ENCODE measurements around the gene GPATCH2. TPM values are rescaled to one million over a fixed set of nuclear protein-coding genes. Genes with fewer than 3 reads are reported as not detected.

The GPATCH2 gene
- polyA plus RNA-seq, 1 of the 3 experiments (the other 2 are of a cell fraction) = 4.2 TPM

GRCh38 chr1:217542136-217542777 is 88.6 kb downstream of the GPATCH2 start:
- Histone ChIP-seq H3K27me3 (ENCODE audit: insufficient read depth) (no peaks in the 10 kb centered on the region), H2AFZ (ENCODE audit: low read depth) (no peak overlapping the region), H3K9me3 (no peaks in the 10 kb centered on the region; the same call in 1 of the 2 replicates), H3K4me2 (no peak overlapping the region), H3F3A (replicated peaks; ENCODE audit: insufficient read depth) (no peaks in the 10 kb centered on the region), H3K36me3 (replicated peaks in 1 of 2; ENCODE audit: control insufficient read depth in 1 of 2, insufficient read depth in 2 of 2, low read length in 1 of 2) (peaks cover 0 to 2% of the 10 kb centered on the region in 2 experiments), H3K9ac (no peak overlapping the region), H3K4me3 (ENCODE audit: low read depth in 2 of 2, low read length in 1 of 2) (no peak overlapping the region), H3K79me2 (ENCODE audit: insufficient read depth) (no peaks in the 10 kb centered on the region), H3K9me2 (no peaks in the 10 kb centered on the region), H3K27ac (ENCODE audit: low read depth in 2 of 2, low read length in 1 of 2) (no peak overlapping the region), H3K4me1 (ENCODE audit: control insufficient read depth in 1 of 2, insufficient read depth in 2 of 2, low read depth in 1 of 2, low read length in 1 of 2) (peaks cover 0 to 4% of the 10 kb centered on the region in 2 experiments; a peak in 1 of 4 replicates), H4K20me1 (ENCODE audit: insufficient read depth) (no peaks in the 10 kb centered on the region)
- no peak for DNase-seq
- ChIA-PET POLR2A (no interaction called here), CTCF (interaction anchor here (1.3 kb wide), 1 partner anchor 35 kb away, joined by 3 read pairs; no protein-coding TSS in a partner anchor)
- TF ChIP-seq POLR2AphosphoS5 (IDR thresholded peaks at IDR 0.05; ENCODE audit: low read depth, low read length) = no peak
- TF ChIP-seq RCOR1 (IDR thresholded peaks at IDR 0.05; ENCODE audit: low read length) = no peak
- no peak for TF ChIP-seq RFX5 (IDR thresholded peaks at IDR 0.05; ENCODE audit: low read length)
- no peak for TF ChIP-seq MAX (IDR thresholded peaks at IDR 0.05; ENCODE audit: low read depth)
- no peak for TF ChIP-seq CHD2 (IDR thresholded peaks at IDR 0.05; ENCODE audit: low read length, partially characterized antibody)
- no peak for TF ChIP-seq RAD21 (IDR thresholded peaks at IDR 0.05; ENCODE audit: low read length)
- TF ChIP-seq TAF1 (IDR thresholded peaks at IDR 0.05; ENCODE audit: borderline replicate concordance, low read depth, low read length) = no peak
- 96% methylated on average over 9 of the region's 9 CpGs for WGBS (ENCODE audit: low lambda C conversion rate)

GRCh38 chr1:217540321-217540720 is 90.6 kb downstream of the GPATCH2 start:
- ChIA-PET POLR2A (no interaction called here), CTCF (no interaction called here)
- H4K20me1 ChIP-seq (ENCODE audit: insufficient read depth) = no peaks in the 10 kb centered on the region
- H3K9ac ChIP-seq = no peak overlapping the region
- peaks cover 0 to 2% of the 10 kb centered on the region in 2 experiments for H3K36me3 ChIP-seq (replicated peaks in 1 of 2; ENCODE audit: control insufficient read depth in 1 of 2, insufficient read depth in 2 of 2, low read length in 1 of 2)
- no peak for TF ChIP-seq IRF3 (IDR thresholded peaks at IDR 0.05; ENCODE audit: low read depth, low read length)
- no peak overlapping the region for H3K27ac ChIP-seq (ENCODE audit: low read depth in 2 of 2, low read length in 1 of 2)
- no peak overlapping the region for H3K4me2 ChIP-seq
- no peaks in the 10 kb centered on the region for H3K9me3 ChIP-seq
- H3K4me3 ChIP-seq (ENCODE audit: low read depth in 2 of 2, low read length in 1 of 2) = no peak overlapping the region
- DNase-seq = no peak
- peaks cover 0 to 4% of the 10 kb centered on the region in 2 experiments; a peak in 1 of 4 replicates for H3K4me1 ChIP-seq (ENCODE audit: control insufficient read depth in 1 of 2, insufficient read depth in 2 of 2, low read depth in 1 of 2, low read length in 1 of 2)
- H2AFZ ChIP-seq (ENCODE audit: low read depth) = no peak overlapping the region
- H3K79me2 ChIP-seq (ENCODE audit: insufficient read depth) = no peaks in the 10 kb centered on the region
- H3F3A ChIP-seq (replicated peaks; ENCODE audit: insufficient read depth) = no peaks in the 10 kb centered on the region
- H3K27me3 ChIP-seq (ENCODE audit: insufficient read depth) = no peaks in the 10 kb centered on the region
- WGBS (ENCODE audit: low lambda C conversion rate) = 97% methylated on average over 2 of the region's 2 CpGs
- no peaks in the 10 kb centered on the region for H3K9me2 ChIP-seq

GRCh38 chr1:217539510-217539909 is 91.4 kb downstream of the GPATCH2 start:
- Histone ChIP-seq H3K36me3 (replicated peaks in 1 of 2; ENCODE audit: control insufficient read depth in 1 of 2, insufficient read depth in 2 of 2, low read length in 1 of 2) (peaks cover 0 to 2% of the 10 kb centered on the region in 2 experiments), H3K27ac (ENCODE audit: low read depth in 2 of 2, low read length in 1 of 2) (no peak overlapping the region), H3K4me1 (ENCODE audit: control insufficient read depth in 1 of 2, insufficient read depth in 2 of 2, low read depth in 1 of 2, low read length in 1 of 2) (peaks cover 0 to 4% of the 10 kb centered on the region in 2 experiments; a peak in 1 of 4 replicates), H3K79me2 (ENCODE audit: insufficient read depth) (no peaks in the 10 kb centered on the region), H4K20me1 (ENCODE audit: insufficient read depth) (no peaks in the 10 kb centered on the region), H3K9me3 (no peaks in the 10 kb centered on the region), H3F3A (replicated peaks; ENCODE audit: insufficient read depth) (no peaks in the 10 kb centered on the region), H2AFZ (ENCODE audit: low read depth) (no peak overlapping the region), H3K4me3 (ENCODE audit: low read depth in 2 of 2, low read length in 1 of 2) (no peak overlapping the region), H3K9me2 (no peaks in the 10 kb centered on the region), H3K4me2 (no peak overlapping the region), H3K9ac (no peak overlapping the region), H3K27me3 (ENCODE audit: insufficient read depth) (no peaks in the 10 kb centered on the region)
- CTCF ChIA-PET = no interaction called here
- POLR2A ChIA-PET = no interaction called here
- no peak for DNase-seq
- 97% methylated on average over 2 of the region's 2 CpGs for WGBS (ENCODE audit: low lambda C conversion rate)
- no peak for TF ChIP-seq TAF1 (IDR thresholded peaks at IDR 0.05; ENCODE audit: borderline replicate concordance, low read depth, low read length)
- TF ChIP-seq CTCF (IDR thresholded peaks at IDR 0.05) = no peak
- TF ChIP-seq TEAD4 (IDR thresholded peaks at IDR 0.05; ENCODE audit: borderline replicate concordance, insufficient read depth) = no peak
- no peak for TF ChIP-seq MAX (IDR thresholded peaks at IDR 0.05; ENCODE audit: low read depth)
- TF ChIP-seq ZBTB33 (IDR thresholded peaks at IDR 0.05; ENCODE audit: borderline replicate concordance, low read depth) = no peak
- TF ChIP-seq POLR2AphosphoS5 (IDR thresholded peaks at IDR 0.05; ENCODE audit: low read depth, low read length) = no peak
- TF ChIP-seq SMC3 (IDR thresholded peaks at IDR 0.05; ENCODE audit: low read depth, low read length) = no peak
- no peak for TF ChIP-seq EP300 (IDR thresholded peaks at IDR 0.05; ENCODE audit: borderline replicate concordance in 1 of 2, low read depth in 1 of 2, low read length in 1 of 2)
- no peak for TF ChIP-seq CHD2 (IDR thresholded peaks at IDR 0.05; ENCODE audit: low read length, partially characterized antibody)
- no peak for TF ChIP-seq FOXJ3 (CRISPR knock-in tag; IDR thresholded peaks at IDR 0.05)
